ENCODE results near the gene GPR31. TPM values are rescaled to one million over a fixed set of nuclear protein-coding genes. Genes with fewer than 3 reads are reported as not detected.

GPR31 gene
- total RNA-seq, 2 donors from 2014 or later: not detected

DNA sequence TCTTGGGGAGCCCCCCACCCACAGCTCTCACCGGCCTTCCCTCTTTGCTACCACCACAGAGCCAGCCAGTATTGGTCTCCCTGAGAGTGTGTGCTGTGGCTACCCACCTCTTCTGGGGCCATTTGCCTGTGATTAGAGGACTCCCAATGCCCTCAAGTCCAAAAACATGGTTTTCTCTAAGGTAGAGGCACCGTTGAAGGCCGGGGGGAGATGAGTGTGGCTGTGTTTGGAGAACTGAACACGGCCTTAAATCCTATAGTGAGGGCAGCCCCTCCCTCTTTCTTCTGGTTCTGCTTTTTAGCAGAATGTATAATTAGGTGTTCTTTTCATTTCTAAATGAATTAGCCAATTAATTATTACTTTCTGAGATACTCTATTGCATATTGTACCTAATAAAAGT, 32.4 kb downstream of the GPR31 start:
- ATAC-seq (no peak), DNase-seq (no peak)
- intact Hi-C loops (cut with DNase I, micrococcal nuclease): no loop called here

- intact Hi-C loops (cut with DNase I, micrococcal nuclease): no loop called here
These were observed 33.0 kb downstream of the GPR31 start for GRCh38 chr6:167124753-167125152.

DNA sequence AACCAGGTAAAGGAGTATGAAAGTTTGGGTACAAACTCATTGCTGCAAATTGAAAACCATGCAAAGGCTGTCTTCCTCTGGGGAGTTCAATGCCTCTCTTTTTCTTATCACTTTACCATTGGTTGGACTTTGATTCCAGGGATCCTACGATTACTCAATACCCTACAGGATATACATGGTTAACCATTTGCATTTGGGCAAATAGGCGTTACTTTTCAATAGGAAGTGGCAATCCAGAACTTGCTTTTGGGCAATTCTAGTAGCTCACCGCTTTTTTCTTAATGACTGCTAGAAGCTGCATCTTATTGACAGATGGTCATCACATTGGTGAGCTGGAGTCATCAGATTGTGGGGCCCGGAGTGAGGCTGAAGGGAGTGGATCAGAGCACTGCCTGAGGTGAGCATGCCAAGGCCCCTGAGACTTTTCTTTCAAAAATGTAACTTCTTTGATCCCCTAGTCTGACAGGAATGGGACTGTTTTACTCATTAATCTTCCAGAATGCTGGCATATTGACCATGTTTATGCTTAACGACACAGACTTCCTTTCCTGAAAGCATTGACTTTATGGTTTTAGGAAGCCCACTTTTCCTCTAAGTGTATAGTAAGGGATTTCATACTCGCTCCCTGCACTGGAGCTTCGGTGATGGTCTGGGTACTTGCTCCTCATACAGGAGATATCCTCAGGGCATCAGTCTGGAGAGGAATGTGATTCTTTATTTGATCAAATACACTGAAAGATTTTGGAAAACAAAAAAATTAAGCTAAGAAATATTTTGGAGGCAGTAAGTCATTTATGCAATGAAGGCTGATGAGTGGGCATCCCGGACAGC, 34.7 kb downstream of the GPR31 start, which contains the start of gene CCR6:
TSS of gene CCR6 (plus strand) at position 270 of the 831 bp plus-strand sequence. CDS start 13,039 bp downstream, outside the sequence.
- peak; percentile 80 for ATAC-seq
- intact Hi-C loops (cut with DNase I, micrococcal nuclease): no loop called here
- DNase-seq: no peak

More at GRCh38 chr6:167124753-167125152, 33.0 kb downstream of the GPR31 start:
- DNase-seq: no peak
- no peak for ATAC-seq

GRCh38 chr6:167122041-167122826, 35.5 kb downstream of the GPR31 start:
- intact Hi-C loops (cut with DNase I, micrococcal nuclease): no loop called here
- DNase-seq (no peak), ATAC-seq (no peak)

DNA sequence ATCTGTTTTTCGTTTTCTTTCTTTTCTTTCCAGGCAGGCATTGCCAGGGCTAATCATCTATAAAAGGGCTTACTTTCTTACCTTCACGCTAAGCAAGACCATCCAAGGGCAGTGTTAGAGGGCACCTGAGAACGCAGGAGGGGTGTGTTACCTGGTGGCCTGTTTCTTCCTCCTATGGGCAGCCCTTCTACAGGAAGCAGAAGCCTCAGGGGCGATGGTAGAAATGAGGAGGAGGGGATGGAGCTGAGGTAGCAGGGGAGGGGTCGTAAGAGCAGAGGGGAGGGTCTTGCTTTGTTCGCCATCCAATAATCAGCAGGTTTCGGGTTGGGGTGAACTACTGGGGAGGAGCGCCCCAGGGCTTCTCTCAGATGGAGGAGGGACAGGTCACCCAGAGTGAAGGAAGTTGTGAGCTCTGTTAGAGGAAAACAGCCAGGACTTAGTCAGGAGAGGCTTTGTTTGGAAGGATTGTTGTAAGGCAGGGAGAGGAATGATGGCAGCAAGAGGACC, 36.4 kb downstream of the GPR31 start:
- ATAC-seq (no peak), DNase-seq (no peak)
- intact Hi-C loops (cut with DNase I, micrococcal nuclease): no loop called here

- DNase-seq: no peak
- no peak for ATAC-seq
- intact Hi-C loops (cut with DNase I, micrococcal nuclease): no loop called here
These were observed 37.2 kb downstream of the GPR31 start for GRCh38 chr6:167120583-167120903.

GRCh38 chr6:167119670-167120582, 37.9 kb downstream of the GPR31 start:
- ATAC-seq (peak; percentile 74), DNase-seq (peak in 1 of 2 donors; percentile 77)
- intact Hi-C loops (cut with DNase I, micrococcal nuclease): no loop called here

DNA sequence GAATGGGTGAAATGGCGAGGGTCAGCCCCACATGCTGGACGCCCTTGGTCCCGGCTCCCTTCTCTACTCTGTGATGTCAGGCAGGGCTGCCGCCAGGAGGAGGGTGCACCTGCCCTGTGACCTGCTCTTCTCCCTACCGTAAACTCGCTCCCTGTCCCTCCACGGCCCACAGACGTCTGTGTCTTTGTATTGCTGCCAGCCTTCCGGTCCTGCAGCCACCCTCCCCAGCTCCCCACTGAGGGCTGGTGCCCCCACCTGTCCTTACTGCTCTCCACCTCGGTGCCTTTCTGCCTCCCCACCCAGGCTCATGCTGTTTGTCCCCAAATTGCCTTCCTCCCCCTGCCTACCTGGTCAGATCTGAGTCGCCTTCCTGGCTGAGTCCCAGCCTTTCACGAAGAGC, 38.9 kb downstream of the GPR31 start:
- ATAC-seq (no peak), DNase-seq (no peak)
- intact Hi-C loops (cut with DNase I, micrococcal nuclease): no loop called here

- ATAC-seq (no peak), DNase-seq (no peak)
- intact Hi-C loops (cut with DNase I, micrococcal nuclease): no loop called here
These were observed 39.8 kb downstream of the GPR31 start for GRCh38 chr6:167118006-167118405.

DNA sequence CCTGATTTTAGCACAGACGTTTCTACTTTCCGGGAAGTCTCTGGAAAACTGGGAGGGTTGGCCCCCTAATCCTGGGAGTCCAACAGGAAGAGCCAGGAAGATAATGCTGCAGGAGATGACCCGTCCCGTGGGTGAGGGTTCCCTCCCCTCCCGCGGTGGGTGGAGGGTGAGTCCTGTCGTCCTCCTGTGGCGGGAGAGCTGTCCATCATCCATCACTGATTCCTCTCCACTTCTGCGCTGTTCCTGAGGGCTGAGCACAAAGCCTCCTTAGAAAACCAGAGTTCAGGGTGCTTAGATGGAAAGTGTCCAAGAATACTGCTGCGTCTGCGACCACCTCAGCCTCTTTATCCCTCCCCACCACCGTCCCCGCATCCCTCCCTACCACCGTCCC, 40.9 kb downstream of the GPR31 start:
- ATAC-seq (no peak), DNase-seq (no peak)
- intact Hi-C loops (cut with DNase I, micrococcal nuclease): no loop called here

DNA sequence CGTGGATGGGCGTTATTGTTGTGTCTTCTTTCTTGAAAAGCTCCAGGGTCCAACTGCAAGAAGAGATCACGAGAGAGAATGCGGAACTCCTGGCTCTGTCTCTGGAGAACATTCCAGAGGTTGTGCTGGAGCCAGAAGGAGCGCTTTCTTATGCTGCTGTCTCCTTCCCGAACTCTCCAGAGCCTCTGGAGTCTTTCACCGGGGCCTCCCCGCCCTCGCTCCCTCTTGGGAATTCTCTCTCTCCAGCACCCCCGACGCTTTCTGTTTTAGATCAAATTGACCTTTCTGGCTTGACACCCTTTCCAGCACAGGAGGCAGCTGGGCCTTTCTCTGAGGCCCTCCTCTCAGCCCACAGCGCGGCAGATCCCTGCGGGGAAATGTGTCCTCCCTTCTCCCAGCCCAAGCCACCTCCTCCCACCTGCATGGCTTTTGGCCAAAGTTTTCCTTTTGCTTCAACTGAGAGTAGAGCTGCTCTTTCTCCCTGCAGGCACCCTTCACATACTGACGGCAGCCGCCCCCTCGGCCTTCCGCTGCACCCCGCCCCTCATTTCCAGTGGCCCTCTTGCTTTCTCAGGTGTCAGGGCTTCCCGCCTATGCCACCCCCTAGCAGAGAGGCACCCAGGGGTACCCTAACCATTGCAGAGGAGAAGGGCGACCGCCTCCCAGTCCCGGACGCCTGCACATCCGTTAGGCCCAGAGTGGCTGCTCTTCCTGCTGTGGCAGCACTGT, 41.5 kb downstream of the GPR31 start:
- DNase-seq: no peak
- intact Hi-C loops (cut with DNase I, micrococcal nuclease): no loop called here
- peak; percentile 36 for ATAC-seq

DNA sequence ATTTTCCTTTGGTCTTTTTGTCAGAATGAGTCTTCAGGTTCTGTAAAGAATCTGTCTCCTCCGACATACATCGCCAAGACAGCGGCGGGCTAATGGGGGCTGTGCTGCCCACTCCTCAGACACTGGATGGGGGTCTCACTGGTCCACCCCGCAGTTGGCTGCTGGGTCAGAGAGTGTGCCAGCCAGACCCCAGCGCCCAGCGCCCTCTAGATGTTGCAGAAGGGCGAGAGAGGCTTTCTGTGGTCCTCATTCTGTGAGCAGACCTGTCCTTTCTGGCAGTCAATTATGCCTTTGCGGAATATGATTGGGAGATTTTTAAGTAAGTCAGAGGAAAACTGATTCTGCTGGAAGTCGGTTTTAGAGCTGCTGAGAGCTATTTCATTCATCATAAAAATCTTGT, 42.7 kb downstream of the GPR31 start:
- DNase-seq: no peak
- intact Hi-C loops (cut with DNase I, micrococcal nuclease): no loop called here
- no peak for ATAC-seq

GRCh38 chr6:167113935-167114910, 43.6 kb downstream of the GPR31 start:
- intact Hi-C loops (cut with DNase I, micrococcal nuclease): no loop called here
- peak; percentile 52 to 54 for DNase-seq

GRCh38 chr6:167113047-167113754, 44.6 kb downstream of the GPR31 start:
- ATAC-seq (no peak), DNase-seq (no peak)
- intact Hi-C loops (cut with DNase I, micrococcal nuclease): no loop called here

More at GRCh38 chr6:167113935-167114910, 43.6 kb downstream of the GPR31 start:
- ATAC-seq: no peak

DNA sequence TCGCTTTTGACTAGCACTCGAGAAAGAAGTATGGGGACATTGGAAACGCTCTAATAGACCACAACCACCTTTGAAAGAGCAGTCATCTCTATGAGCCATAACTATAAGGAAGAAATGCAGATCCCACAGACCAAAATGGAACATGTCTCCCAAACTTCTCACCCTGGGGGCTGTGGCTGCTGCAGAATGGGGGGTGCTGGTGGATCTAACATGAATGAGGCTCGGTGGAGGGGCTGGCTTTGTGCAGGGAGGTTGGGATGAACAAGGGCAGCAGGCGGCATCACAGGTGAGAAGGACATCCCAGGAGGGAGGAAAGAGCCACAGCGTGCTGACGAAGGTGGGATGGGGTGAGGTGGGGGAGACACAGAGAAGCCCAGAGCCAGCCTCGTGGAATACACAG, 45.4 kb downstream of the GPR31 start:
- ATAC-seq: no peak
- intact Hi-C loops (cut with DNase I, micrococcal nuclease): no loop called here

GRCh38 chr6:167111597-167111996, 46.2 kb downstream of the GPR31 start:
- DNase-seq (no peak), ATAC-seq (no peak)
- intact Hi-C loops (cut with DNase I, micrococcal nuclease): no loop called here

More for the DNA sequence above, 45.4 kb downstream of the GPR31 start:
- DNase-seq: no peak

DNA sequence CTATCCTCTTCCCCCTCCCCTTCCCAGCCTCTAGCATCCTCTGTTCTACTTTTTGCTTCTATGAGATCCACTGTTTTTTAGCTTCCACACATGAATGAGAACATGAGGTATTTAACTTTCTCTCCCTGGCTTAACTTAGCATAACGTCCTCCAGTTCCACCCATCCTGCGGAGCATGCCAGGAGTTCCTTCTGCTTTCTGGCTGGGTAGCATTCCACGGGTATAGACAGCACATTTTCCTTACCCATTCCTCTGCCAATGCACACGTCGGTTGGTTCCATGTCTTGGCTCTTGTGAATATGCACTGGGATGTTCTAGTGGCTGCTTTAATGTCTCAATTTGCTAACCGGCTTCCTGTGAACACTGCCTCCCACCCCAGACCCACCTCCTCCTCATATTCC, 48.1 kb downstream of the GPR31 start:
- DNase-seq (no peak), ATAC-seq (no peak)
- intact Hi-C loops (cut with DNase I, micrococcal nuclease): no loop called here
